HG03469 (cell line): ENCODE data around the gene TMEM131L.
"Not testable (repeated sequence)": the region's sequence is repeated elsewhere in the genome, so short reads cannot be mapped to it uniquely, and the experiment has no call there.

Experiments used
- ATAC-seq: cut with Tn5 transposase; IDR thresholded peaks from one replicate; pipeline ENCODE4 v1.9.1; 2021; ENCODE audit warnings: mild to moderate bottlenecking, moderate library complexity, moderate number of reproducible peaks; ENCODE audit not compliant: unreplicated experiment

The TMEM131L gene

GRCh38 chr4:153501578-153501977 lies 35.4 kb downstream of the TMEM131L start:
- no peak for ATAC-seq

GRCh38 chr4:153502584-153502983 lies 36.4 kb downstream of the TMEM131L start:
- ATAC-seq: no peak

GRCh38 chr4:153506341-153507309 lies 40.5 kb downstream of the TMEM131L start:
- ATAC-seq: no peak

GRCh38 chr4:153507310-153508073 lies 41.3 kb downstream of the TMEM131L start:
- no peak for ATAC-seq

GRCh38 chr4:153509212-153509611 lies 43.1 kb downstream of the TMEM131L start:
- ATAC-seq: not testable (repeated sequence)

GRCh38 chr4:153509724-153510123 lies 43.6 kb downstream of the TMEM131L start:
- ATAC-seq: no peak

GRCh38 chr4:153510252-153511001 lies 44.3 kb downstream of the TMEM131L start:
- no peak for ATAC-seq

- no peak for ATAC-seq
Measured at GRCh38 chr4:153511104-153511503, 44.9 kb downstream of the TMEM131L start.

GRCh38 chr4:153512162-153512852 lies 46.1 kb downstream of the TMEM131L start:
- ATAC-seq: no peak

GRCh38 chr4:153512952-153513500 lies 46.9 kb downstream of the TMEM131L start:
- no peak for ATAC-seq

- no peak for ATAC-seq
Measured at GRCh38 chr4:153513596-153513995, 47.4 kb downstream of the TMEM131L start.

- no peak for ATAC-seq
Measured at GRCh38 chr4:153514001-153514526, 47.9 kb downstream of the TMEM131L start.

GRCh38 chr4:153514688-153515426 lies 48.7 kb downstream of the TMEM131L start:
- ATAC-seq: no peak

GRCh38 chr4:153517159-153517558 lies 51.0 kb downstream of the TMEM131L start:
- no peak for ATAC-seq

- no peak for ATAC-seq
Measured at GRCh38 chr4:153518001-153518400, 51.8 kb downstream of the TMEM131L start.

- no peak for ATAC-seq
Measured at GRCh38 chr4:153518637-153519389, 52.7 kb downstream of the TMEM131L start.

- no peak for ATAC-seq
Measured at GRCh38 chr4:153519687-153520086, 53.5 kb downstream of the TMEM131L start.

- ATAC-seq: no peak
Measured at GRCh38 chr4:153520227-153520626, 54.1 kb downstream of the TMEM131L start.
